H1 (cell line): ENCODE measurements around the gene GDAP1L1. TPM values are rescaled to one million over a fixed set of nuclear protein-coding genes. Genes with fewer than 3 reads are reported as not detected.

Source experiments
- CEBPB ChIP-seq: IDR thresholded peaks from 2 replicates; pipeline ENCODE4 v1.6.1; 2012; ENCODE audit warnings: low read depth, low read length
- CTCF ChIP-seq, 3 experiments: IDR thresholded peaks; 1 replicate in 2 of 3; 2 replicates in 1 of 3; pipeline versions ENCODE4 v1.5.1 to v1.6.1; 2011; ENCODE audit warnings: low read length in 3 of 3, mild to moderate bottlenecking in 3 of 3, inconsistent platforms in 2 of 3, low read depth in 1 of 3, moderate library complexity in 1 of 3; ENCODE audit not compliant: insufficient read depth in 1 of 3; ENCODE audit errors: control extremely low read depth in 1 of 3
- NRF1 ChIP-seq: IDR thresholded peaks from 2 replicates; pipeline ENCODE4 v1.6.1; 2011; ENCODE audit warnings: mild to moderate bottlenecking, low read depth, low read length, improper control_type of control experiment
- RFX5 ChIP-seq: IDR thresholded peaks from 2 replicates; pipeline ENCODE4 v1.6.1; 2011; ENCODE audit warnings: low read depth, low read length, improper control_type of control experiment, borderline replicate concordance
- SAP30 ChIP-seq: fragments of 300-600 bp; sonication (generic); IDR thresholded peaks from 2 replicates; pipeline ENCODE4 v1.7.1; 2012; ENCODE audit warnings: low read length, moderate library complexity, mild to moderate bottlenecking, inconsistent platforms; ENCODE audit not compliant: insufficient read depth, insufficient replicate concordance
- SP4 ChIP-seq: IDR thresholded peaks from 2 replicates; pipeline ENCODE4 v1.6.1; 2012; ENCODE audit warnings: low read length, inconsistent platforms
- TEAD4 ChIP-seq: IDR thresholded peaks from 2 replicates; pipeline ENCODE4 v1.6.1; 2012; ENCODE audit warnings: low read depth, low read length, inconsistent platforms, mixed read lengths
- polyA plus RNA-seq, 7 experiments: library from polyadenylated mRNA; depleted of rRNA in 3 of 7; stranded (reverse) in 5 of 7; unstranded in 2 of 7; fragments of >200 nt in 5 of 7; fragments of 200-250 nt in 2 of 7; gene quantifications; 1 replicate in 5 of 7; 2 replicates in 1 of 7; 4 replicates in 1 of 7; pipeline versions ENCODE4 v1.2.1 to v1.2.3, GENCODE V29; 2011 to 2013; ENCODE audit warnings: missing spikeins in 2 of 7, mixed read lengths in 2 of 7
- total RNA-seq: library from RNA; stranded (reverse); fragmentation: NEBNext Ultra II Directional; extraction: Animal tissue kit (Norgen Biotek cat#: 25700); gene quantifications from 2 replicates; pipeline ENCODE4 v1.2.1, GENCODE V29; 2021
- TF ChIP-seq, protein P1 (sequence below): fragments of 300-600 bp; sonication (generic); IDR thresholded peaks from 2 replicates; pipeline ENCODE4 v1.7.1; 2012; ENCODE audit warnings: low read length, moderate library complexity, mild to moderate bottlenecking, inconsistent platforms; ENCODE audit not compliant: insufficient replicate concordance

Gene GDAP1L1
- total and polyA plus RNA-seq, 2 of the 8 experiments (the other 6 are each of a cell fraction or from before 2014, with no cell fraction given): 8.5 to 63.1 TPM

DNA sequence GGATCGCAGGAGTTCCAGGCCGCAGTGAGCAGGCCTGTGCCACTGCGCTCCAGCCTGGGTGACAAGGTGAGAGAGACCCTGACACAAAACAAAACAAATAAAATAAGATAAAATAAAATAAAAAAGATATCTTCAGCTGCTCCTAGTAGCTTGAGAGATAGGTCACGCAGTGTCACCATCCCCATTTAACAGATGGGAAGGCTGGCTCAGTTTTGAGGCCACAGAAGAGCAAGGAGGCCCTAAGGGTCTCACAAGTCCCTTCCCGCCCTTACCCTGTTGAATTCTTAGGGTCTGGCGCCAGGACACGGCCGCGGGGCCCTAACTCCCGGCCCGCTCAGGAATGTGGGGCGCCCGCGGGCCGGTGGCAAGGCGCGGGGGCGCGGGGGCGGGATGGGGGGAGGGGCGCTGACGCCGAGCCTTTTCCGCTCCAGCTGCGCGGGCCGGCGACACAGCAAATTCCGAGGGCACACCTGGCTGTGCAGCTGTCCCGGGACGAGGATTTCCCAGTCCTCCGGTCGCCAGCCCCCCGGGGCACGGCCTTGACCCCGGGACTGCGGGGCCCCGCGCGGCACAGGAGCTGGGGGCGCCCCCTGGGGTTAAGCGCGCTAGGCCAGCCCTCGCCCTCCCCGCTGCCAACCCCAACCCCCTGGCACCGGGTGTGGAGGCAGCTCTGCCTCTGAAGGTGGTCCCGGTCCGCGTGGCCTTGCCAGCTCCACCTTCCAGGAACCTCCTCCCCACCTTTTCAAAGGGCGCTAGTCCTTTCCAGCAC is 79.5 kb downstream of the GDAP1L1 start (continued):
- TF ChIP-seq, protein P1, sequence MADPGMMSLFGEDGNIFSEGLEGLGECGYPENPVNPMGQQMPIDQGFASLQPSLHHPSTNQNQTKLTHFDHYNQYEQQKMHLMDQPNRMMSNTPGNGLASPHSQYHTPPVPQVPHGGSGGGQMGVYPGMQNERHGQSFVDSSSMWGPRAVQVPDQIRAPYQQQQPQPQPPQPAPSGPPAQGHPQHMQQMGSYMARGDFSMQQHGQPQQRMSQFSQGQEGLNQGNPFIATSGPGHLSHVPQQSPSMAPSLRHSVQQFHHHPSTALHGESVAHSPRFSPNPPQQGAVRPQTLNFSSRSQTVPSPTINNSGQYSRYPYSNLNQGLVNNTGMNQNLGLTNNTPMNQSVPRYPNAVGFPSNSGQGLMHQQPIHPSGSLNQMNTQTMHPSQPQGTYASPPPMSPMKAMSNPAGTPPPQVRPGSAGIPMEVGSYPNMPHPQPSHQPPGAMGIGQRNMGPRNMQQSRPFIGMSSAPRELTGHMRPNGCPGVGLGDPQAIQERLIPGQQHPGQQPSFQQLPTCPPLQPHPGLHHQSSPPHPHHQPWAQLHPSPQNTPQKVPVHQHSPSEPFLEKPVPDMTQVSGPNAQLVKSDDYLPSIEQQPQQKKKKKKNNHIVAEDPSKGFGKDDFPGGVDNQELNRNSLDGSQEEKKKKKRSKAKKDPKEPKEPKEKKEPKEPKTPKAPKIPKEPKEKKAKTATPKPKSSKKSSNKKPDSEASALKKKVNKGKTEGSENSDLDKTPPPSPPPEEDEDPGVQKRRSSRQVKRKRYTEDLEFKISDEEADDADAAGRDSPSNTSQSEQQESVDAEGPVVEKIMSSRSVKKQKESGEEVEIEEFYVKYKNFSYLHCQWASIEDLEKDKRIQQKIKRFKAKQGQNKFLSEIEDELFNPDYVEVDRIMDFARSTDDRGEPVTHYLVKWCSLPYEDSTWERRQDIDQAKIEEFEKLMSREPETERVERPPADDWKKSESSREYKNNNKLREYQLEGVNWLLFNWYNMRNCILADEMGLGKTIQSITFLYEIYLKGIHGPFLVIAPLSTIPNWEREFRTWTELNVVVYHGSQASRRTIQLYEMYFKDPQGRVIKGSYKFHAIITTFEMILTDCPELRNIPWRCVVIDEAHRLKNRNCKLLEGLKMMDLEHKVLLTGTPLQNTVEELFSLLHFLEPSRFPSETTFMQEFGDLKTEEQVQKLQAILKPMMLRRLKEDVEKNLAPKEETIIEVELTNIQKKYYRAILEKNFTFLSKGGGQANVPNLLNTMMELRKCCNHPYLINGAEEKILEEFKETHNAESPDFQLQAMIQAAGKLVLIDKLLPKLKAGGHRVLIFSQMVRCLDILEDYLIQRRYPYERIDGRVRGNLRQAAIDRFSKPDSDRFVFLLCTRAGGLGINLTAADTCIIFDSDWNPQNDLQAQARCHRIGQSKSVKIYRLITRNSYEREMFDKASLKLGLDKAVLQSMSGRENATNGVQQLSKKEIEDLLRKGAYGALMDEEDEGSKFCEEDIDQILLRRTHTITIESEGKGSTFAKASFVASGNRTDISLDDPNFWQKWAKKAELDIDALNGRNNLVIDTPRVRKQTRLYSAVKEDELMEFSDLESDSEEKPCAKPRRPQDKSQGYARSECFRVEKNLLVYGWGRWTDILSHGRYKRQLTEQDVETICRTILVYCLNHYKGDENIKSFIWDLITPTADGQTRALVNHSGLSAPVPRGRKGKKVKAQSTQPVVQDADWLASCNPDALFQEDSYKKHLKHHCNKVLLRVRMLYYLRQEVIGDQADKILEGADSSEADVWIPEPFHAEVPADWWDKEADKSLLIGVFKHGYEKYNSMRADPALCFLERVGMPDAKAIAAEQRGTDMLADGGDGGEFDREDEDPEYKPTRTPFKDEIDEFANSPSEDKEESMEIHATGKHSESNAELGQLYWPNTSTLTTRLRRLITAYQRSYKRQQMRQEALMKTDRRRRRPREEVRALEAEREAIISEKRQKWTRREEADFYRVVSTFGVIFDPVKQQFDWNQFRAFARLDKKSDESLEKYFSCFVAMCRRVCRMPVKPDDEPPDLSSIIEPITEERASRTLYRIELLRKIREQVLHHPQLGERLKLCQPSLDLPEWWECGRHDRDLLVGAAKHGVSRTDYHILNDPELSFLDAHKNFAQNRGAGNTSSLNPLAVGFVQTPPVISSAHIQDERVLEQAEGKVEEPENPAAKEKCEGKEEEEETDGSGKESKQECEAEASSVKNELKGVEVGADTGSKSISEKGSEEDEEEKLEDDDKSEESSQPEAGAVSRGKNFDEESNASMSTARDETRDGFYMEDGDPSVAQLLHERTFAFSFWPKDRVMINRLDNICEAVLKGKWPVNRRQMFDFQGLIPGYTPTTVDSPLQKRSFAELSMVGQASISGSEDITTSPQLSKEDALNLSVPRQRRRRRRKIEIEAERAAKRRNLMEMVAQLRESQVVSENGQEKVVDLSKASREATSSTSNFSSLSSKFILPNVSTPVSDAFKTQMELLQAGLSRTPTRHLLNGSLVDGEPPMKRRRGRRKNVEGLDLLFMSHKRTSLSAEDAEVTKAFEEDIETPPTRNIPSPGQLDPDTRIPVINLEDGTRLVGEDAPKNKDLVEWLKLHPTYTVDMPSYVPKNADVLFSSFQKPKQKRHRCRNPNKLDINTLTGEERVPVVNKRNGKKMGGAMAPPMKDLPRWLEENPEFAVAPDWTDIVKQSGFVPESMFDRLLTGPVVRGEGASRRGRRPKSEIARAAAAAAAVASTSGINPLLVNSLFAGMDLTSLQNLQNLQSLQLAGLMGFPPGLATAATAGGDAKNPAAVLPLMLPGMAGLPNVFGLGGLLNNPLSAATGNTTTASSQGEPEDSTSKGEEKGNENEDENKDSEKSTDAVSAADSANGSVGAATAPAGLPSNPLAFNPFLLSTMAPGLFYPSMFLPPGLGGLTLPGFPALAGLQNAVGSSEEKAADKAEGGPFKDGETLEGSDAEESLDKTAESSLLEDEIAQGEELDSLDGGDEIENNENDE: no peak
- TF ChIP-seq SAP30 (no peak), CEBPB (no peak), CTCF (IDR thresholded peaks at IDR 0.05; ENCODE audit: control extremely low read depth in 1 of 3, insufficient read depth in 1 of 3, low read depth in 1 of 3, low read length in 3 of 3) (no peak), RFX5 (no peak), SP4 (no peak), NRF1 (no peak), TEAD4 (peak; percentile 62)
